Fibroblast of villous mesenchyme (primary cell): ENCODE results near the gene NACC2. TPM values are rescaled to one million over a fixed set of nuclear protein-coding genes. Genes with fewer than 3 reads are reported as not detected.

ENCODE experiments used
- DNase-seq: peaks from one replicate; pipeline ENCODE4 v3.0.0-alpha.2; 2010; ENCODE audit warnings: low read depth
- H3K4me3 ChIP-seq: 2 replicates; pipeline ENCODE4 v1.5.1; 2011; ENCODE audit warnings: low read depth, mild to moderate bottlenecking, low read length
- CTCF ChIP-seq: IDR thresholded peaks from 2 replicates; pipeline ENCODE4 v1.5.1; 2012; ENCODE audit warnings: low read depth, mild to moderate bottlenecking, low read length; ENCODE audit not compliant: insufficient read depth
- total RNA-seq: library from RNA; depleted of rRNA; stranded (reverse); fragments of >200 nt; gene quantifications from 2 replicates; pipeline ENCODE4 v1.2.3, GENCODE V29; 2012

Gene NACC2
- total RNA-seq, 1 donor = 34.1 TPM

- TF ChIP-seq CTCF = no peak
- DNase-seq = no peak
- no peak overlapping the region for H3K4me3 ChIP-seq
Measured at GRCh38 chr9:136133959-136134484, 38.9 kb upstream of the NACC2 start.

DNA sequence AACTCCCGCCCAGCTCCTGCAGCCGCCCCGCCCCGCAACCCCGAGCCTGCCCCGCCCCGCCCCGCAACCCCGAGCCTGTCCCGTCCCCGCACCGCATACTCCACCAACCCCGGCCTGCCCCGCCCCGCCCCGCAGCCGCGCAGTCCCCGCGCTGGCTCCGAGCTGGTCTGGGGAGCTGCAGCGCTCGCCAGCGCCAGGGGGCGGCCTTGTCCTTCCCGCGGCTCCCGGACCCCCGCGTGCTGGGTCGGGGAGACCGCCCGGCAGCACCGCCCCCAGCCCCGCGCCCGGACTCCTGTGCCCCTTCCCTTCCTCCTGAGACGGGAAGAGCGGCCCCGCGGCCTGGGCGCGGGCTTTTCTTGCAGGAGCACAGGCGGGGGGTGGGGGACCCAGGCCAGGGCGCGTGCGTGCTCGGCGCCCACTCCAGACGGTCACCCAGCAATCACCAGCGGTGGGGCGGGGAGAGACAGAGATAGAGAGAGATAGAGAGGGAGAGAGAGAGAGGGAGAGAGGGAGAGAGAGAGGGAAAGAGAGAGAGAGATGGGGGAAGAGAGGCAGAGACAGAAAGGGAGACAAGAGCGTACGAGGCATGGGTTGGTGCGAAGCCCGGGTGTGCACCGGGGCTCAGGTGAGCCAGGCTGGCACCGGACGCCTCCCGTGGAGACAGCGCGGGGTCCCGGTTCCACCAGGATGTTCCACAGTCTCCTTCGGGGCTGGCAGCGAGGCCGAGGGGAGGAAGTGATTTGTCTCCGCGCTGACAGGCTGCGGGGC, 38.3 kb upstream of the NACC2 start:
- peak overlapping the region; percentile 50 for H3K4me3 ChIP-seq
- peak; percentile 45 for TF ChIP-seq CTCF
- DNase-seq = peak; percentile 4

DNA sequence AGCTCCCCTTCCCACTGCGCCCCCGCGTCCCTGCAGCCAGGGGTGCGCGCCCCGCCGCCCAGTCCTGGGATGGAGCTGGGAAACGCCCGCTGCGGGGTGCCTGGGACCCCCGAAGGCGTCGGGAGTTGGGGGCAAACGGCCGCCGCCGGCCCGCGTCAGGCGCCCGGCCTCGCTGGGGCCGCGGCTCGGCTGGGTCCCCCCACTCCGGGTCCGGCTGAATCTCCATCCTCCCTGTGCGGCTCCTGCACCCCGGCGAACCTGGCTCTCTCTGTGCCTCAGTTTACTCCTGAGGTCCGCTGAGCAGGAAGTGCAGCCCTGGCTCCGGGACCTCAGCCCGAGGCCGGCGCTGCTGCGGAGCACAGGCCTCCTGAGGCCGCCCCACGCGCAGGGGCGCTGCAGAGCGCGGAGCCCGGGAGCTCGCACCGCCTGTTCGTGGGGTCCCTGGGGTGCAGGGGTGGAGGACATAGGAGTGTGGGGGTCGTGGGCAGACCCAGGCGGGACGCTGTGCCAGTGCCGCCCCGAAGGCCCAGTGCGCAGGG, 37.5 kb upstream of the NACC2 start:
- no peak for TF ChIP-seq CTCF
- DNase-seq = no peak
- H3K4me3 ChIP-seq = peak overlapping the region; percentile 21

GRCh38 chr9:136131629-136132511, 36.8 kb upstream of the NACC2 start:
- no peak for DNase-seq
- TF ChIP-seq CTCF = no peak
- no peak overlapping the region for H3K4me3 ChIP-seq

GRCh38 chr9:136129176-136129575, 34.1 kb upstream of the NACC2 start:
- TF ChIP-seq CTCF = no peak
- DNase-seq = no peak

DNA sequence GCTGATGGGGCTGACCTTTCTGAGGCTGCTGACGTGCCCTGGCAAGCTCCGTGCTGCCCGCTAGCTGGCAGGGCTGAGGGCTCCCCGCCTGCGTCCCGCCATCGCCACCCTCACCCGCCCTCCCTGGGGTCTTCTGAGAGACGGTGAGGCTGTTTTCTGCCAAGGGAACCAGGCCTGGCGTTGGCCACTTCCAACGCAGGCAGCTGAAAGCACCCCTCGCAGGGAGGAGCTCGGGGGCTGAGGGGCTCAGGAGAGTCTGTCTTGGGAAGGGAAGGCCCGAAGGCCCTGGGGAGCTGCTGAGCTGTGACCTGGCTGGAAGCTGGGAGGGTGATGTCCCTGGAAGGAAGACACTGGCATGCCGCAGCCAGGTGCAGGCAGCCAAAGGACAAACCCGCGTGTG, 33.3 kb upstream of the NACC2 start:
- DNase-seq = no peak
- H3K4me3 ChIP-seq = no peak overlapping the region
- TF ChIP-seq CTCF = no peak

More at GRCh38 chr9:136129176-136129575, 34.1 kb upstream of the NACC2 start:
- no peak overlapping the region for H3K4me3 ChIP-seq
